H9 (cell line): ENCODE measurements around the gene SCT. TPM values are rescaled to one million over a fixed set of nuclear protein-coding genes. Genes with fewer than 3 reads are reported as not detected.

Experiments used
- DNase-seq: peaks from one replicate; pipeline ENCODE4 v3.0.0-alpha.2; 2017
- H2AFZ ChIP-seq: one replicate; pipeline ENCODE4 v1.6.1; 2013; ENCODE audit warnings: mild to moderate bottlenecking, low read length, control low read depth, moderate library complexity
- H2AK5ac ChIP-seq: 2 replicates; pipeline ENCODE4 v1.6.1; 2013; ENCODE audit warnings: low read length, control low read depth, mixed read lengths; ENCODE audit not compliant: insufficient read length
- H2BK120ac ChIP-seq: one replicate; pipeline ENCODE4 v1.6.1; 2013; ENCODE audit warnings: low read depth, mild to moderate bottlenecking, low read length, control low read depth, inconsistent platforms; ENCODE audit not compliant: poor library complexity, severe bottlenecking
- H2BK12ac ChIP-seq: 2 replicates; pipeline ENCODE4 v1.6.1; 2013; ENCODE audit warnings: low read length, control low read depth, mixed read lengths, low read depth; ENCODE audit not compliant: insufficient read length
- H2BK15ac ChIP-seq: 2 replicates; pipeline ENCODE4 v1.6.1; 2013; ENCODE audit warnings: low read depth, low read length, control low read depth
- H2BK20ac ChIP-seq: one replicate; pipeline ENCODE4 v1.6.1; 2013; ENCODE audit warnings: low read depth, mild to moderate bottlenecking, low read length, control low read depth, inconsistent platforms; ENCODE audit not compliant: poor library complexity, severe bottlenecking
- H2BK5ac ChIP-seq: 2 replicates; pipeline ENCODE4 v1.6.1; 2013; ENCODE audit warnings: low read length, control low read depth, mixed read lengths; ENCODE audit not compliant: insufficient read length
- H3K14ac ChIP-seq: 2 replicates; pipeline ENCODE4 v1.6.1; 2013; ENCODE audit warnings: low read length, control low read depth; ENCODE audit not compliant: insufficient read depth
- H3K18ac ChIP-seq: 2 replicates; pipeline ENCODE4 v1.6.1; 2013; ENCODE audit warnings: low read depth, mild to moderate bottlenecking, mixed read lengths, low read length, control low read depth; ENCODE audit not compliant: insufficient read length
- H3K23ac ChIP-seq: 2 replicates; pipeline ENCODE4 v1.6.1; 2013; ENCODE audit warnings: low read length, control low read depth, mixed read lengths, low read depth; ENCODE audit not compliant: insufficient read length
- H3K23me2 ChIP-seq: 2 replicates; pipeline ENCODE4 v1.6.1; 2013; ENCODE audit warnings: low read depth, mild to moderate bottlenecking, mixed read lengths, low read length, control low read depth; ENCODE audit not compliant: insufficient read length, poor library complexity, severe bottlenecking
- H3K27ac ChIP-seq: 2 replicates; pipeline ENCODE4 v1.5.1; 2013; ENCODE audit warnings: low read length, control low read depth, mixed read lengths, low read depth; ENCODE audit not compliant: insufficient read length
- H3K27me3 ChIP-seq: 2 replicates; pipeline ENCODE4 v1.6.1; 2013; ENCODE audit warnings: low read length, control low read depth, inconsistent platforms; ENCODE audit not compliant: insufficient read depth
- H3K4ac ChIP-seq: 2 replicates; pipeline ENCODE4 v1.6.1; 2013; ENCODE audit warnings: low read depth, mild to moderate bottlenecking, control low read depth, inconsistent platforms, low read length, moderate library complexity
- H3K4me1 ChIP-seq: 2 replicates; pipeline ENCODE4 v1.6.1; 2013; ENCODE audit warnings: low read length, control low read depth, inconsistent platforms; ENCODE audit not compliant: insufficient read depth
- H3K4me2 ChIP-seq: 2 replicates; pipeline ENCODE4 v1.6.1; 2013; ENCODE audit warnings: low read length, control low read depth, mixed read lengths; ENCODE audit not compliant: insufficient read length, insufficient read depth
- H3K56ac ChIP-seq: 2 replicates; pipeline ENCODE4 v1.6.1; 2013; ENCODE audit warnings: low read depth, mild to moderate bottlenecking, mixed read lengths, low read length, control low read depth; ENCODE audit not compliant: insufficient read length
- H3K79me1 ChIP-seq: 2 replicates; pipeline ENCODE4 v1.6.1; 2013; ENCODE audit warnings: low read depth, mild to moderate bottlenecking, moderate library complexity, low read length, control low read depth, inconsistent platforms; ENCODE audit not compliant: insufficient read depth, poor library complexity, severe bottlenecking
- H3K79me2 ChIP-seq: 2 replicates; pipeline ENCODE4 v1.6.1; 2013; ENCODE audit warnings: low read length, control low read depth, inconsistent platforms; ENCODE audit not compliant: insufficient read depth
- H3K9ac ChIP-seq: 2 replicates; pipeline ENCODE4 v1.6.1; 2013; ENCODE audit warnings: low read length, control low read depth, mixed read lengths; ENCODE audit not compliant: insufficient read length; ENCODE audit errors: extremely low read depth
- H3K9me3 ChIP-seq: one replicate; pipeline ENCODE4 v1.6.1; 2013; ENCODE audit warnings: low read depth, low read length, inconsistent platforms; ENCODE audit not compliant: control insufficient read depth
- H3T11ph ChIP-seq: one replicate; pipeline ENCODE4 v1.6.1; 2013; ENCODE audit warnings: mild to moderate bottlenecking, low read length, control low read depth, inconsistent platforms
- H4K20me1 ChIP-seq: one replicate; pipeline ENCODE4 v1.6.1; 2013; ENCODE audit not compliant: control insufficient read depth, insufficient read length, insufficient read depth
- H4K5ac ChIP-seq: 2 replicates; pipeline ENCODE4 v1.6.1; 2013; ENCODE audit warnings: low read depth, mild to moderate bottlenecking, mixed read lengths, low read length, control low read depth; ENCODE audit not compliant: insufficient read length
- H4K8ac ChIP-seq: replicated peaks from 2 replicates; pipeline ENCODE4 v1.6.1; 2013; ENCODE audit warnings: low read length, control low read depth, mixed read lengths, low read depth; ENCODE audit not compliant: insufficient read length
- H4K91ac ChIP-seq: 2 replicates; pipeline ENCODE4 v1.6.1; 2013; ENCODE audit warnings: low read depth, mild to moderate bottlenecking, moderate library complexity, mixed read lengths, low read length, control low read depth; ENCODE audit not compliant: insufficient read length
- H3K27ac Mint-ChIP-seq, 3 experiments: 2 replicates in 2 of 3; 3 replicates in 1 of 3; pipeline ENCODE4 v1.8.0; 2020 to 2021; ENCODE audit warnings: mixed read lengths in 3 of 3, mild to moderate bottlenecking in 1 of 3, moderate library complexity in 1 of 3
- H3K27me3 Mint-ChIP-seq: 2 replicates; pipeline ENCODE4 v1.8.0; 2021; ENCODE audit warnings: low read depth, mild to moderate bottlenecking, moderate library complexity, mixed read lengths
- H3K36me3 Mint-ChIP-seq, 3 experiments: 2 replicates in 2 of 3; 3 replicates in 1 of 3; pipeline ENCODE4 v1.8.0; 2020 to 2021; ENCODE audit warnings: low read depth in 3 of 3, mixed read lengths in 3 of 3; ENCODE audit not compliant: insufficient read depth in 1 of 3
- H3K4me1 Mint-ChIP-seq, 2 experiments: 2 replicates each; pipeline ENCODE4 v1.8.0; 2020; ENCODE audit warnings: mixed read lengths in 2 of 2
- H3K4me3 Mint-ChIP-seq, 2 experiments: 2 replicates in 1 of 2; 3 replicates in 1 of 2; pipeline ENCODE4 v1.8.0; 2020 to 2021; ENCODE audit warnings: mild to moderate bottlenecking in 2 of 2, mixed read lengths in 2 of 2, moderate library complexity in 1 of 2
- H3K9me3 Mint-ChIP-seq, 2 experiments: 2 replicates in 1 of 2; 3 replicates in 1 of 2; pipeline ENCODE4 v1.8.0; 2020; ENCODE audit warnings: mild to moderate bottlenecking in 2 of 2, mixed read lengths in 2 of 2, moderate library complexity in 1 of 2
- whole genome bisulfite sequencing: extraction: QIAGEN DNeasy Blood & Tissue Kit; methylation state at CpG from one replicate; pipeline ENCODE4 v1.1.7; 2013; ENCODE audit warnings: missing lambda C conversion rate, low lambda C conversion rate, mixed read lengths; ENCODE audit not compliant: insufficient read length; ENCODE audit errors: extremely low coverage; 5-methylcytosine and 5-hydroxymethylcytosine counted together
- total RNA-seq: library from RNA; stranded (reverse); gene quantifications from 2 replicates; pipeline ENCODE4 v1.2.1, GENCODE V29; 2021
- TF ChIP-seq, protein P1 (sequence below): fragments of 200-600 bp; sonication (generic); conservative IDR thresholded peaks from 3 replicates; pipeline ENCODE4 v1.8.0; 2021; ENCODE audit warnings: antibody characterized with exemption, mild to moderate bottlenecking

SCT gene
- total RNA-seq, 1 experiment from 2014 or later, result 1.8 TPM

DNA sequence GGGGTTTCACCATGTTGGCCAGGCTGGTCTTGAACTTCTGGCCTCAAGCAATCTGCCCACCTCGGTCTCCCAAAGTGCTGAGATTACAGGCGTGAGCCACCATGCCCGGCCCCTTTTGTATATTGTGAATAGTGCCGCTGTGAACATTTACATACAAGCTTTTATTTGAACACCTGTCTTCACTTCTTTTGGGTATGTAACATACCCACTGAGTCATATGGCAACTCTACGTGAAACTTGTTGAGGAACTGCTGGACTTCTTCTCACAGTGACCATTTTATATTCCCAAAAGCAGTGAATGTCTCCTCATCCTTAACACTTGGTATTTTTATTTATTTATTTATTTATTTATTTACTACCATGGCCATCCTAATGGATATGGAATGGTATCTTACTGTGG is 3.9 kb upstream of the SCT start:
- H4K8ac ChIP-seq, result no peak overlapping the region
- H2AFZ ChIP-seq, result no peak overlapping the region
- TF ChIP-seq, protein P1, sequence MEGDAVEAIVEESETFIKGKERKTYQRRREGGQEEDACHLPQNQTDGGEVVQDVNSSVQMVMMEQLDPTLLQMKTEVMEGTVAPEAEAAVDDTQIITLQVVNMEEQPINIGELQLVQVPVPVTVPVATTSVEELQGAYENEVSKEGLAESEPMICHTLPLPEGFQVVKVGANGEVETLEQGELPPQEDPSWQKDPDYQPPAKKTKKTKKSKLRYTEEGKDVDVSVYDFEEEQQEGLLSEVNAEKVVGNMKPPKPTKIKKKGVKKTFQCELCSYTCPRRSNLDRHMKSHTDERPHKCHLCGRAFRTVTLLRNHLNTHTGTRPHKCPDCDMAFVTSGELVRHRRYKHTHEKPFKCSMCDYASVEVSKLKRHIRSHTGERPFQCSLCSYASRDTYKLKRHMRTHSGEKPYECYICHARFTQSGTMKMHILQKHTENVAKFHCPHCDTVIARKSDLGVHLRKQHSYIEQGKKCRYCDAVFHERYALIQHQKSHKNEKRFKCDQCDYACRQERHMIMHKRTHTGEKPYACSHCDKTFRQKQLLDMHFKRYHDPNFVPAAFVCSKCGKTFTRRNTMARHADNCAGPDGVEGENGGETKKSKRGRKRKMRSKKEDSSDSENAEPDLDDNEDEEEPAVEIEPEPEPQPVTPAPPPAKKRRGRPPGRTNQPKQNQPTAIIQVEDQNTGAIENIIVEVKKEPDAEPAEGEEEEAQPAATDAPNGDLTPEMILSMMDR, result no peak
- no peak overlapping the region for H3K4me2 ChIP-seq
- H3K79me2 ChIP-seq, result no peaks in the 10 kb centered on the region
- no peaks in the 10 kb centered on the region for H3K79me1 ChIP-seq
- no peak overlapping the region for H3T11ph ChIP-seq
- no peaks in the 10 kb centered on the region for H3K23me2 ChIP-seq
- DNase-seq, result no peak
- no peaks in the 10 kb centered on the region for H4K20me1 ChIP-seq
- no CpG with 5 or more reads among the region's 5 CpGs for WGBS
- H3K27me3 ChIP-seq, result peaks cover 10% of the 10 kb centered on the region; the same call in 1 of the 2 replicates
- H2AK5ac ChIP-seq, result no peak overlapping the region
- Mint-ChIP-seq H3K9me3 (no peaks in the 10 kb centered on the region; a peak in 1 of 5 replicates), H3K27ac (no peak overlapping the region), H3K4me3 (no peak overlapping the region), H3K27me3 (peaks cover 44% of the 10 kb centered on the region), H3K4me1 (peaks cover 9 to 20% of the 10 kb centered on the region in 2 experiments), H3K36me3 (peaks cover 0 to 9% (median 0%) of the 10 kb centered on the region in 3 experiments; a peak in 4 of 7 replicates)
- H3K56ac ChIP-seq, result no peak overlapping the region
- H3K27ac ChIP-seq, result no peak overlapping the region
- H3K4ac ChIP-seq, result no peak overlapping the region
- H3K18ac ChIP-seq, result no peak overlapping the region
- no peak overlapping the region for H3K9ac ChIP-seq
- H3K14ac ChIP-seq, result no peak overlapping the region
- H2BK5ac ChIP-seq, result no peak overlapping the region
- no peak overlapping the region for H2BK15ac ChIP-seq
- no peaks in the 10 kb centered on the region for H3K4me1 ChIP-seq
- H3K23ac ChIP-seq, result no peak overlapping the region
- H2BK20ac ChIP-seq, result no peak overlapping the region
- H2BK12ac ChIP-seq, result no peak overlapping the region
- H2BK120ac ChIP-seq, result no peak overlapping the region
- no peaks in the 10 kb centered on the region for H3K9me3 ChIP-seq
- H4K5ac ChIP-seq, result no peak overlapping the region
- H4K91ac ChIP-seq, result no peak overlapping the region
